Lung (tissue), 12 donors: ENCODE results near the gene STARD5. TPM values are rescaled to one million over a fixed set of nuclear protein-coding genes. Genes with fewer than 3 reads are reported as not detected.

Experiments used
- ATAC-seq: fragments of 200-7000 bp; cut with Tn5 transposase; one replicate; pipeline ENCODE4 v1.9.1; 2020; ENCODE audit warnings: moderate number of reproducible peaks; ENCODE audit not compliant: insufficient read depth, low FRiP score
- DNase-seq, 3 donors: peaks; one replicate each; pipeline ENCODE4 v3.0.0-alpha.2; 2013 to 2017
- H3K27ac ChIP-seq, 2 donors: one replicate each; pipeline ENCODE4 v1.5.1; 2013; ENCODE audit warnings: mild to moderate bottlenecking in 2 of 2, moderate library complexity in 2 of 2, control low read depth in 1 of 2, inconsistent platforms in 1 of 2, low read depth in 1 of 2, low read length in 1 of 2
- H3K27me3 ChIP-seq, 3 donors: one replicate each; pipeline ENCODE4 v1.5.1; 2013; ENCODE audit warnings: low read length in 2 of 3; ENCODE audit not compliant: control insufficient read depth in 3 of 3, insufficient read depth in 3 of 3
- H3K36me3 ChIP-seq, 4 donors: one replicate each; pipeline ENCODE4 v1.5.1; 2013; ENCODE audit warnings: low read length in 4 of 4, mild to moderate bottlenecking in 1 of 4, moderate library complexity in 1 of 4; ENCODE audit not compliant: control insufficient read depth in 4 of 4, insufficient read depth in 4 of 4
- H3K4me1 ChIP-seq, 5 donors: one replicate each; pipeline ENCODE4 v1.5.1; 2013; ENCODE audit warnings: low read length in 5 of 5, mild to moderate bottlenecking in 2 of 5, moderate library complexity in 1 of 5; ENCODE audit not compliant: control insufficient read depth in 5 of 5, insufficient read depth in 5 of 5
- H3K4me3 ChIP-seq: one replicate; pipeline ENCODE4 v1.5.1; 2013; ENCODE audit warnings: mild to moderate bottlenecking, control low read depth, moderate library complexity
- H3K9ac ChIP-seq, 2 donors: one replicate each; pipeline ENCODE4 v1.5.1; 2013; ENCODE audit warnings: low read length in 2 of 2, control low read depth in 1 of 2; ENCODE audit not compliant: insufficient read depth in 1 of 2
- H3K9me3 ChIP-seq, 4 donors: one replicate each; pipeline ENCODE4 v1.5.1; 2013; ENCODE audit warnings: low read length in 3 of 4, mild to moderate bottlenecking in 1 of 4, moderate library complexity in 1 of 4; ENCODE audit not compliant: control insufficient read depth in 4 of 4, insufficient read depth in 3 of 4
- WGBS, 2 donors: extraction: QIAGEN DNeasy Blood & Tissue Kit; methylation state at CpG; one replicate each; pipeline ENCODE4 v1.1.7; 2013; 5-methylcytosine and 5-hydroxymethylcytosine counted together
- polyA plus RNA-seq, 2 donors: library from polyadenylated mRNA; stranded (reverse); fragments of 200-250 nt; gene quantifications; one replicate each; pipeline ENCODE4 v1.2.1, GENCODE V29; 2013
- total RNA-seq, 2 donors: library from RNA; depleted of rRNA in 1 of 2; stranded (reverse); fragments of >200 nt in 1 of 2; gene quantifications; one replicate each; pipeline ENCODE4 v1.2.1, GENCODE V29; 2014 to 2021
- TF ChIP-seq, protein P1 (sequence below): IDR thresholded peaks from 2 replicates; pipeline ENCODE4 v1.5.1; 2012; ENCODE audit warnings: mild to moderate bottlenecking; ENCODE audit errors: control extremely low read depth, extremely low read depth
- donor health status: control.
- donor health status: control.
- donor health status: Bipolar disorder and iron deficiency.
- donor health status: healthy.
- donor health status: DM: yes; HTN: yes; CAD: no.

STARD5 gene
- total and polyA plus RNA-seq, 4 donors = 2.9 to 7.0 (median 5.0) TPM

DNA sequence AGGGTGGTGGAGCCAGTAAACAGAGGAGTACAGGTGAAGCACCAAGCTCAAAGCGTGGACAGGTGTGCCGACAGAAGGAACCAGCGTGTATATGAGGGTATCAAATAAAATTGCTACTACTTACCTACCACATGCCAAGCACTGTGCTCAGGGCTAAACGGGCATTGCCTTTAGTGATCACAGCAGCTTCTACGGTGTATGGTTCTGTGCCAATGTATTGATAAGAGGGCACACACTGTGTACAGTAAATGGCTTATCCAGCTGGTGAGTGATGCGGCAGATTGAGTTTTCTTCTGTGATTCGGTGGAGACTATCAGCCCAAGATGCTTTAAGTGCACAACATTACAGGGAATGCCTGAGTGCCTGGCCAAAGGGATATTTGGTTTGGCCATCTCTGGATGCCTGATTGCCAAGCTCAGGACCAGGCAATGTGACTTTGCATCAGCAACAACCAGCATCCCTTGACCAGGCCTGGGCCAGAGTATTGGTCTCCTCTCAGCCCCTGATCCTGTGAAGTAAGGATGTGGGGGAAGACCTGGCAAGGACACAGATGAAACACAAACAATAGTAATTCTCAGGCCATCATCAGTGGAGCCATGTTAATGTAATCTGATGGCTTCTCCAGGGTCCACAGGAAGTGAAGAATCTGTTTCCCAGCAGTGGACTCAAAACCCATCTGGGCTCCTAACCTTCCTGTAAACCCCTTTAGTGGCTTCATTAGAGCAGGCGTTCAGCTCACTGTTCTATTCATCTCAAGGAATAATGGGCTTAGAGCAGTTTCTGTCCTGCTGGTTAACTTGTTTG lies 14.1 kb downstream of the STARD5 start:
- H3K27me3 ChIP-seq = no peaks in the 10 kb centered on the region
- ATAC-seq (no peak), DNase-seq (no peak)
- no peak overlapping the region for H3K9ac ChIP-seq
- H3K4me3 ChIP-seq = no peak overlapping the region
- H3K36me3 ChIP-seq = peaks cover 0 to 33% (median 18%) of the 10 kb centered on the region in 4 donors
- TF ChIP-seq, protein P1, sequence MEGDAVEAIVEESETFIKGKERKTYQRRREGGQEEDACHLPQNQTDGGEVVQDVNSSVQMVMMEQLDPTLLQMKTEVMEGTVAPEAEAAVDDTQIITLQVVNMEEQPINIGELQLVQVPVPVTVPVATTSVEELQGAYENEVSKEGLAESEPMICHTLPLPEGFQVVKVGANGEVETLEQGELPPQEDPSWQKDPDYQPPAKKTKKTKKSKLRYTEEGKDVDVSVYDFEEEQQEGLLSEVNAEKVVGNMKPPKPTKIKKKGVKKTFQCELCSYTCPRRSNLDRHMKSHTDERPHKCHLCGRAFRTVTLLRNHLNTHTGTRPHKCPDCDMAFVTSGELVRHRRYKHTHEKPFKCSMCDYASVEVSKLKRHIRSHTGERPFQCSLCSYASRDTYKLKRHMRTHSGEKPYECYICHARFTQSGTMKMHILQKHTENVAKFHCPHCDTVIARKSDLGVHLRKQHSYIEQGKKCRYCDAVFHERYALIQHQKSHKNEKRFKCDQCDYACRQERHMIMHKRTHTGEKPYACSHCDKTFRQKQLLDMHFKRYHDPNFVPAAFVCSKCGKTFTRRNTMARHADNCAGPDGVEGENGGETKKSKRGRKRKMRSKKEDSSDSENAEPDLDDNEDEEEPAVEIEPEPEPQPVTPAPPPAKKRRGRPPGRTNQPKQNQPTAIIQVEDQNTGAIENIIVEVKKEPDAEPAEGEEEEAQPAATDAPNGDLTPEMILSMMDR = no peak
- H3K27ac ChIP-seq = no peak overlapping the region
- WGBS, 2 donors = 91 to 97% methylated on average over 8 of the region's 8 CpGs
- peaks cover 0 to 2% (median 0%) of the 10 kb centered on the region in 4 donors for H3K9me3 ChIP-seq
- H3K4me1 ChIP-seq = peaks cover 0 to 9% (median 4%) of the 10 kb centered on the region in 5 donors

DNA sequence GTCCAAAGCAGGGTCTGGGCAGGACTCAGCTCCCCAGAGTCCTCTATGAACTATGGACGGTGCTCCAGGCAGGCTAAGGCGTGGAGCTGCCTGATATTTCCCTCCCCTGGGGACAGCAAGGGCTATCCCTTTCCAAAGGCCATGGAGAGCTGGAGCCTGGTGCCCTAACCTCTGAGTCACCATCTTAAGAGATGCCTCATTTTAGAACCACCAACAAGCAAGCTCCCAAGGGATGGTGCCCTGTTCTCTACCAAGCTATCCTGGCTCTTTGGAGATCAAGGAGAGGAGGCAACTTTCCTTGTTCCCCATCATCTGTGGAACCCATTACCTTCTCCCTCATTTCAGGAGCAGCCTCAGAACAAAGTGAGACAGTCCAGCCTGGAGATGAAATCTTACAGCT lies 15.7 kb downstream of the STARD5 start:
- TF ChIP-seq, protein P1 = no peak
- WGBS, 2 donors = 89 to 97% methylated on average over 2 of the region's 2 CpGs
- DNase-seq = no peak

DNA sequence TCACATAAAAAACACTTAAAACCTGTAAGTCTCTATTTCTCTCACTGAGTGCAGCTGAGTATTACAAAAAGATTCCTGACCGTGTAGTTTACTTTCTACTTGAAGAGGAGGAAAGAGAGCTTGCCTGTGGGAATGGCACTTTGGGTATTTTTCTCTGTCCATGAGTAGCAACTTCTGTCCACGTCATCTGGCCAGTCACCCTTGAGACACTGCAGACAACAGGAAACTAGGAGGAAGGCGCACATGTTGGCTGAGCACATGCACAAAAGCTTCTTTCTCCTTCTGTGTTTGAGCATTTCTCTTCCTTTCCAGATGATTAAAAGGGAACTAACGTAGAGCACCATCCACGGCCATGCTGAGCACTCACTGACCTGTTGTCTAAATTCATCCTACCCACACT lies 19.7 kb downstream of the STARD5 start:
- Histone ChIP-seq H3K36me3 (peaks cover 0 to 45% (median 14%) of the 10 kb centered on the region in 4 donors), H3K4me1 (peaks cover 0 to 15% (median 0%) of the 10 kb centered on the region in 5 donors), H3K9me3 (peaks cover 0 to 2% (median 0%) of the 10 kb centered on the region in 4 donors), H3K27me3 (no peaks in the 10 kb centered on the region), H3K4me3 (no peak overlapping the region), H3K27ac (peak overlapping the region in 1 of 2 donors; percentile 2), H3K9ac (no peak overlapping the region)
- peak; percentile 56 for ATAC-seq
- TF ChIP-seq, protein P1 = no peak
- peak in 2 of 3 donors; percentile 23 to 49 for DNase-seq
- 27 to 28% methylated on average over 5 of the region's 5 CpGs for WGBS, 2 donors

More for the DNA sequence above, 15.7 kb downstream of the STARD5 start:
- Histone ChIP-seq H3K36me3 (peaks cover 0 to 38% (median 20%) of the 10 kb centered on the region in 4 donors), H3K9ac (no peak overlapping the region), H3K9me3 (peaks cover 0 to 2% (median 0%) of the 10 kb centered on the region in 4 donors), H3K4me1 (peaks cover 0 to 11% (median 2%) of the 10 kb centered on the region in 5 donors), H3K4me3 (no peak overlapping the region), H3K27ac (no peak overlapping the region), H3K27me3 (no peaks in the 10 kb centered on the region)
- no peak for ATAC-seq
